Stomach smooth muscle (tissue), 2 donors: ENCODE measurements around the gene FMO2.

ENCODE experiments used
- H3K27ac ChIP-seq: one replicate; pipeline ENCODE4 v1.7.0; 2013; ENCODE audit warnings: mild to moderate bottlenecking, low read length, inconsistent platforms
- H3K27me3 ChIP-seq, 2 donors: one replicate each; pipeline ENCODE4 v1.7.0; 2013; ENCODE audit warnings: low read length in 2 of 2; ENCODE audit not compliant: insufficient read depth in 2 of 2, control insufficient read depth in 1 of 2
- H3K36me3 ChIP-seq, 2 donors: one replicate each; pipeline ENCODE4 v1.7.0; 2013; ENCODE audit warnings: low read length in 2 of 2; ENCODE audit not compliant: control insufficient read depth in 2 of 2, insufficient read depth in 2 of 2
- H3K4me1 ChIP-seq: one replicate; pipeline ENCODE4 v1.7.0; 2013; ENCODE audit warnings: low read length; ENCODE audit not compliant: control insufficient read depth, insufficient read depth
- H3K4me3 ChIP-seq, 2 donors: one replicate each; pipeline ENCODE4 v1.7.0; 2013; ENCODE audit warnings: low read length in 2 of 2
- H3K9ac ChIP-seq, 2 donors: one replicate each; pipeline ENCODE4 v1.7.0; 2013; ENCODE audit warnings: low read length in 2 of 2, mild to moderate bottlenecking in 1 of 2
- H3K9me3 ChIP-seq, 2 donors: one replicate each; pipeline ENCODE4 v1.7.0; 2013; ENCODE audit warnings: low read length in 2 of 2; ENCODE audit not compliant: control insufficient read depth in 2 of 2
- donor health status: healthy.
- donor health status: Pancreatic carcinoma.

The FMO2 gene

GRCh38 chr1:171256940-171257606, 72.0 kb downstream of the FMO2 start:
- H3K4me3 ChIP-seq, result peak overlapping the region in 1 of 2 donors; percentile 22
- H3K27ac ChIP-seq, result no peak overlapping the region
- H3K27me3 ChIP-seq, result peaks cover 6% of the 10 kb centered on the region in 2 donors
- no peaks in the 10 kb centered on the region for H3K36me3 ChIP-seq
- peaks cover 2% of the 10 kb centered on the region for H3K4me1 ChIP-seq
- no peak overlapping the region for H3K9ac ChIP-seq
- no peaks in the 10 kb centered on the region for H3K9me3 ChIP-seq

GRCh38 chr1:171257607-171258076, 72.5 kb downstream of the FMO2 start:
- peaks cover 6% of the 10 kb centered on the region in 2 donors for H3K27me3 ChIP-seq
- no peak overlapping the region for H3K27ac ChIP-seq
- peak overlapping the region; percentile 12 to 22 for H3K4me3 ChIP-seq

GRCh38 chr1:171258429-171258828, 73.3 kb downstream of the FMO2 start:
- Histone ChIP-seq H3K4me3 (peak overlapping the region; percentile 12 to 29), H3K36me3 (no peaks in the 10 kb centered on the region), H3K4me1 (peaks cover 2% of the 10 kb centered on the region), H3K27me3 (peaks cover 6% of the 10 kb centered on the region in 2 donors), H3K27ac (no peak overlapping the region), H3K9ac (no peak overlapping the region), H3K9me3 (no peaks in the 10 kb centered on the region)

More at GRCh38 chr1:171257607-171258076, 72.5 kb downstream of the FMO2 start:
- H3K4me1 ChIP-seq, result peaks cover 2% of the 10 kb centered on the region
- no peaks in the 10 kb centered on the region for H3K36me3 ChIP-seq
- no peak overlapping the region for H3K9ac ChIP-seq
- no peaks in the 10 kb centered on the region for H3K9me3 ChIP-seq

GRCh38 chr1:171258943-171259342, 73.8 kb downstream of the FMO2 start:
- H3K27me3 ChIP-seq, result peaks cover 3 to 6% of the 10 kb centered on the region in 2 donors
- no peak overlapping the region for H3K27ac ChIP-seq
- peaks cover 2% of the 10 kb centered on the region for H3K4me1 ChIP-seq

More at GRCh38 chr1:171258943-171259342, 73.8 kb downstream of the FMO2 start:
- Histone ChIP-seq H3K9me3 (no peaks in the 10 kb centered on the region), H3K36me3 (no peaks in the 10 kb centered on the region), H3K9ac (no peak overlapping the region), H3K4me3 (no peak overlapping the region)
